GM19372 (cell line): Measurements from ENCODE around the gene CMPK2.

ENCODE experiments used
- ATAC-seq: cut with Tn5 transposase; IDR thresholded peaks from one replicate; pipeline ENCODE4 v1.9.1; 2021; ENCODE audit warnings: mild to moderate bottlenecking, low read depth, moderate library complexity; ENCODE audit not compliant: unreplicated experiment

CMPK2 gene

GRCh38 chr2:6846967-6847681 is 18.6 kb downstream of the CMPK2 start:
- ATAC-seq: no peak

- no peak for ATAC-seq
Observed at GRCh38 chr2:6846540-6846939, 19.2 kb downstream of the CMPK2 start.

GRCh38 chr2:6845903-6846302 is 19.8 kb downstream of the CMPK2 start:
- no peak for ATAC-seq

- ATAC-seq: no peak
Observed at GRCh38 chr2:6845312-6845711, 20.4 kb downstream of the CMPK2 start.

DNA sequence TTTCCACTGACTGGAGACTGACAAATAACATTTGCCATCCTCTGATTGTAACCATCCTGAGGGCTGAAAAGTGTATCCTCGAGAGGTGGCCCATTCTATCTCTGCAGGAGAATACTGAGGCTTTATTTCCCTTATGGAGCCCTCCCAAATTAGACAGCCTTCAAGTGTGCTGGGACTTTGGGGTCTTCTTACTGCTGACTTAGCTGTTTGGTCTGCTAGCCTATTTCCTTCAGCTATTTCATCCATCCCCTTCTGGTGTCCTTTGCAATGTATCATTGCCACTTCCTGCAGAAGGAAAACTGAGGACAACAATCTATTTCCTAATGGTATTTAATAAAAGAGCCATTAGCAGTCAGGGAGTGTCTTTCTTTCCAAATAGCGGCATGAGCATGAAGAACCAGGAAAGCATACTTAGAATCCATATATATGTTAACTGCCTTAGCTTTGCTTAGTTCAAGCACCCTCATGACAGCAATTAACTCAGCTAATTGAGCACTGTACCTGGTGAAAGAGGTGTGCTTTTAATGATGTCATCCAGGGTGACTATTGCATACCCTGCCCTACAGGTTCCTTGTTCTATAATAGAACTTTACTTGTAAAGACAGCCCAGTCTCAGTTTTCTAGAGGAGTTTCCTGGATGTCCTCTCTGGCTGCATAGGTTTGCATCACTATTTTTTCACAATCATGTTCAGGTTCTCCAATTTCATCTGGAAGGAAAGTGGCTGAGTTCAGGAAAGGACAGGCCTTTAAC is 24.0 kb downstream of the CMPK2 start:
- no peak for ATAC-seq

- ATAC-seq: no peak
Observed at GRCh38 chr2:6838673-6839319, 26.9 kb downstream of the CMPK2 start.

DNA sequence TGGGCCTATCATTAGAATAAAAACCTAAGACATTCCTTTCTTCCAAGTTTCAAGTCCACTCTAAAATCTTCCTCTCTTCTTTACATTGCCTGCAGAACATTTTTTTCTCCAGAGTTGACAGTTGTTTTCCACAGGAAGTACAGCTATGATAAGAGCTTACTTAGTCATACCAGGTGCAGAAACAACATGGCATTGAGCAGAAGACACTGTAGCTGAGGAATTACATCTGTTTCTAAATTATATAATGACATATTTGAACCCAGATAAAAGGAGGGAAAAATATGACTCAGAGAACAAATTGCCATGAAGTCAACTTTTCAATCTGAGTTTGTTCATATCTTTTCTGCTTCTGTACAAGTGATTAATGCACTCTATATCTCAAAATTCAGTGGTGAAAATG is 30.2 kb downstream of the CMPK2 start:
- ATAC-seq: no peak

GRCh38 chr2:6834163-6834562 is 31.5 kb downstream of the CMPK2 start:
- ATAC-seq: no peak

DNA sequence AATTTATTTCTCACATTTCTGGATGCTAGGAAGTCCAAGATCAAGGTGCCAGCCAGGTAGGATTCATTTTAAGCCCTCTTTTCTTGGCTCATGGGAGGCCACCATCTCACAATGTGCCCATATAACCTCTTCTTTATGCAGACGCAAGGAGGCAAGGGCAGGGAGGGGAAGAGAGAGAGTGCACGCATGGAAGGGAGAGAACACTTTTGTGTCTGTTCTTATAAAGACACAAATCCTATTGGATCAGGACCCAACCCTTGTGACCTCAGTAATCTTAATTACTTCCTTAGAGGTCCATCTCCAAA is 32.5 kb downstream of the CMPK2 start:
- no peak for ATAC-seq

DNA sequence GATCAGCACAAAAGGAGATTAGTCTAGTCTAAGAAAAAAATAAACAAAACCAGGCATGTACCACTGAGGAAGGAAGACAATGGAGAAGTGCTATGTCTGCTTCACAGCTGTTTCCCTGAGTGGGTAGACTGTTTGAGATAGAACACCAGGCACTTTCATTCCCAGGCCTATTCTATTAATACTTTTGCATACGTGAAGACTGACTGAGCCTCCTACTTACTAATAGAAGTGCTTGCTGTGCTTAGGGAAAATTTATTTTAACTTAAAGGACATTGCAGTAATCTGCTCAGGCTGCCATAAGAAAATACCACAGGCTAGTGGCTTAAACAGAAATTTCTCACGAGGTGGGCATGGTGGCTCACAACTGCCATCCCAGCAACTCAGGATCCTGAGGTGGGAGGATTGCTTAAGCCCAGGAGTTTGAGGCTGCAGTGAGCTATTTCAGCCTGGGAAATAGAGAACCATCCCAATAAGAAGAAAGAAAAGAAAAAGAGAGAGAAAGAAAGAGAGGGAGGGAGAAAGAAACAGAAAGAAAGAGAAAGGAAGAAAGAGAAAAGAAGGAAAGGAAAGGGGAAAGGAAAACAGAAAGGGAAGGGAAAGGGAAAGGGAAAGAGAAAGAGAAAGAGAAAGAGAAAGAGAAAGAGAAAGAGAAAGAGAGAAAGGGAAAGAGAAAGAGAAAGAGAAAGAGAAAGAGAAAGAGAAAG is 33.0 kb downstream of the CMPK2 start:
- no peak for ATAC-seq

DNA sequence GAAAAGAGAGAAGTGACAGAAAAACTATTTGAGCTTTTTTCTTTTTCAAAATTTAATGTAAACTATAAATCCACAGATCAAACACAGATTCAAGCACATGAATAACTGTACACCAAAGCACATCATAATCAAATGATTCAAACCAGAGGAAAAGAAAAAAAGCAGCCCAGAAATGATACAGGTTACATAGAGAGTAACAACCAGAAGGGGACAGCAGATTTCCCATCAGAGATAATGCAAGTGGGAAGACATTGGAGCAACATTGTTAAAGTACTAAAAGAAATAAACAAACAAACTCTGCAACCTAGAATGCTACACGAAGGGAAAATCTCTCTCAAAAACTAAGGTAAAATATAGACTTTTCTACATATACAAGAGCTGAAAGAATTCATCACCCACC is 34.5 kb downstream of the CMPK2 start:
- ATAC-seq: no peak

GRCh38 chr2:6828299-6828584 is 37.5 kb downstream of the CMPK2 start:
- no peak for ATAC-seq

- no peak for ATAC-seq
Observed at GRCh38 chr2:6827566-6828298, 38.0 kb downstream of the CMPK2 start.

- peak; percentile 95 for ATAC-seq
Observed at GRCh38 chr2:6826081-6826913, 39.4 kb downstream of the CMPK2 start.

- no peak for ATAC-seq
Observed at GRCh38 chr2:6824962-6825361, 40.7 kb downstream of the CMPK2 start.

- ATAC-seq: no peak
Observed at GRCh38 chr2:6823111-6823510, 42.6 kb downstream of the CMPK2 start.

- no peak for ATAC-seq
Observed at GRCh38 chr2:6822406-6822805, 43.3 kb downstream of the CMPK2 start.

GRCh38 chr2:6820903-6821584 is 44.7 kb downstream of the CMPK2 start:
- ATAC-seq: no peak

DNA sequence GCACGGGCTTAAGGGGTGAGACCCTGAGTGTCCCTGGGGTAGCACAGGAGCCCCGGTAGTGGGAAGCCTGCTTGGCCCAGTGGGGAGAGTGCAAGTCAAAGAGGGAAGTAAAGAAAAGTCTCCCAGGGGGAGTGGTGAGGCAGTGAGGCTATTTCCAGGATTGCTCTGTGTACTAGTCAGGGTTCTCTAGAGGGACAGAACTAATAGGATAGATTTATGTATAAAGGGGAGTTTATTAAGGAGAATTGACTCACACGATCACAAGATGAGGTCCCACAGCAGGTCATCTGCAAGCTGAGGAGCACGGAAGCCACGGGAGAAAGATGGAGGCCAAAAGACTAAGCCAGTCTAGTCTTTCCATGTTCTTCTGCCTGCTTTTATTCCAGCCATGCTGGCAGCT is 45.5 kb downstream of the CMPK2 start:
- no peak for ATAC-seq
